Testis (tissue), 2 donors: ENCODE measurements around the gene PLEKHA1.

Experiments used
- CTCF ChIP-seq, 3 experiments: fragments of 450-650 bp in 2 of 3; fragments of 200-600 bp in 1 of 3; sonication (generic) in 1 of 3; IDR thresholded peaks; one replicate each; pipeline ENCODE4 v1.5.1; 2016 to 2019; ENCODE audit warnings: antibody characterized with exemption in 3 of 3, mild to moderate bottlenecking in 2 of 3, moderate library complexity in 1 of 3
- POLR2A ChIP-seq: fragments of 450-650 bp; IDR thresholded peaks from one replicate; pipeline ENCODE4 v1.6.1; 2017; ENCODE audit warnings: antibody characterized with exemption, mild to moderate bottlenecking, moderate library complexity

- TF ChIP-seq POLR2A (no peak), CTCF (IDR thresholded peaks at IDR 0.05) (no peak)
Observed at GRCh38 chr10:122478971-122479370, 104.5 kb downstream of the PLEKHA1 start.
